ENCODE results near the gene MAF. TPM values are rescaled to one million over a fixed set of nuclear protein-coding genes. Genes with fewer than 3 reads are reported as not detected.

MAF gene
- polyA plus RNA-seq, 3 donors: 0.03 to 0.92 TPM; not detected in 1

- H3K27me3 ChIP-seq (ENCODE audit: control insufficient read depth in 2 of 2, insufficient read depth in 2 of 2, low read length in 2 of 2): peaks cover 0 to 4% of the 10 kb centered on the region in 2 donors
- no peaks in the 10 kb centered on the region for H3K36me3 ChIP-seq (replicated peaks in 1 of 2; ENCODE audit: control insufficient read depth in 1 of 2, insufficient read depth in 2 of 2, low read length in 2 of 2)
- no peak overlapping the region for H3K4me3 Mint-ChIP-seq
- H3K27me3 Mint-ChIP-seq (ENCODE audit: low read depth in 3 of 3): peaks cover 8 to 9% (median 8%) of the 10 kb centered on the region in 3 donors
- H3K9me3 ChIP-seq (replicated peaks in 1 of 2; ENCODE audit: control insufficient read depth in 1 of 2, insufficient read depth in 1 of 2, low read length in 2 of 2): no peaks in the 10 kb centered on the region
- no peak overlapping the region for H3K4me2 ChIP-seq (replicated peaks; ENCODE audit: extremely low read depth, low read length, poor library complexity, severe bottlenecking)
- no peaks in the 10 kb centered on the region for H3K36me3 Mint-ChIP-seq
- TF ChIP-seq CTCF (IDR thresholded peaks at IDR 0.05): no peak
- H3K9ac ChIP-seq (ENCODE audit: insufficient read depth, low read length, poor library complexity, severe bottlenecking): no peak overlapping the region
- peaks cover 2 to 14% (median 4%) of the 10 kb centered on the region in 7 donors for H3K9me3 Mint-ChIP-seq
- no peaks in the 10 kb centered on the region for H4K20me1 ChIP-seq (ENCODE audit: insufficient read depth, low read length)
- H3K4me1 Mint-ChIP-seq: no peaks in the 10 kb centered on the region
- peak overlapping the region in 1 of 7 donors; percentile 1 for H3K27ac Mint-ChIP-seq
- intact Hi-C loops (cut with micrococcal nuclease): no loop called here
- no peaks in the 10 kb centered on the region for H3K79me2 ChIP-seq (ENCODE audit: insufficient read depth, low read length)
- no peak for DNase-seq
- H3K4me1 ChIP-seq (ENCODE audit: control insufficient read depth in 1 of 2, insufficient read depth in 2 of 2, low read length in 2 of 2): no peaks in the 10 kb centered on the region
- no peak overlapping the region for H2AFZ ChIP-seq (ENCODE audit: insufficient read depth, low read depth, low read length, poor library complexity, severe bottlenecking)
- no peak overlapping the region for H3K27ac ChIP-seq (ENCODE audit: low read depth in 1 of 2, low read length in 2 of 2)
- no peak overlapping the region for H3K4me3 ChIP-seq (replicated peaks in 1 of 3; ENCODE audit: low read depth in 2 of 3, low read length in 3 of 3)
- no CpG with 5 or more reads among the region's 5 CpGs for WGBS (ENCODE audit: insufficient coverage)
Observed at GRCh38 chr16:79562166-79562823, 38.2 kb downstream of the MAF start.

- Histone ChIP-seq H4K20me1 (ENCODE audit: insufficient read depth, low read length) (no peaks in the 10 kb centered on the region), H3K36me3 (replicated peaks in 1 of 2; ENCODE audit: control insufficient read depth in 1 of 2, insufficient read depth in 2 of 2, low read length in 2 of 2) (no peaks in the 10 kb centered on the region), H3K27ac (ENCODE audit: low read depth in 1 of 2, low read length in 2 of 2) (no peak overlapping the region), H3K27me3 (ENCODE audit: control insufficient read depth in 2 of 2, insufficient read depth in 2 of 2, low read length in 2 of 2) (peaks cover 0 to 4% of the 10 kb centered on the region in 2 donors), H3K4me2 (replicated peaks; ENCODE audit: extremely low read depth, low read length, poor library complexity, severe bottlenecking) (no peak overlapping the region), H3K4me3 (replicated peaks in 1 of 3; ENCODE audit: low read depth in 2 of 3, low read length in 3 of 3) (no peak overlapping the region), H3K79me2 (ENCODE audit: insufficient read depth, low read length) (no peaks in the 10 kb centered on the region), H3K9me3 (replicated peaks in 1 of 2; ENCODE audit: control insufficient read depth in 1 of 2, insufficient read depth in 1 of 2, low read length in 2 of 2) (no peaks in the 10 kb centered on the region), H3K4me1 (ENCODE audit: control insufficient read depth in 1 of 2, insufficient read depth in 2 of 2, low read length in 2 of 2) (no peaks in the 10 kb centered on the region), H3K9ac (ENCODE audit: insufficient read depth, low read length, poor library complexity, severe bottlenecking) (no peak overlapping the region), H2AFZ (ENCODE audit: insufficient read depth, low read depth, low read length, poor library complexity, severe bottlenecking) (no peak overlapping the region)
- peaks cover 7 to 8% (median 8%) of the 10 kb centered on the region in 3 donors for H3K27me3 Mint-ChIP-seq (ENCODE audit: low read depth in 3 of 3)
- WGBS (ENCODE audit: insufficient coverage): 100% methylated on average over 3 of the region's 5 CpGs
- no peak for DNase-seq
- no peak overlapping the region for H3K4me3 Mint-ChIP-seq
- no peak for TF ChIP-seq CTCF (IDR thresholded peaks at IDR 0.05)
- no peaks in the 10 kb centered on the region for H3K4me1 Mint-ChIP-seq
- peak overlapping the region in 1 of 7 donors; percentile 36 for H3K27ac Mint-ChIP-seq
- intact Hi-C loops (cut with micrococcal nuclease): no loop called here
- H3K36me3 Mint-ChIP-seq: no peaks in the 10 kb centered on the region
- peaks cover 2 to 16% (median 4%) of the 10 kb centered on the region in 7 donors for H3K9me3 Mint-ChIP-seq
Observed at GRCh38 chr16:79561729-79562128, 38.8 kb downstream of the MAF start.
